ENCODE data around the gene PRKAR1B. TPM values are rescaled to one million over a fixed set of nuclear protein-coding genes. Genes with fewer than 3 reads are reported as not detected.

PRKAR1B gene
- total RNA-seq, 1 donor from 2014 or later: 14.0 TPM

GRCh38 chr7:536231-536630 lies 190.8 kb downstream of the PRKAR1B start:
- FAIRE-seq (no peak), DNase-seq (ENCODE audit: low read depth) (no peak)
- no peaks in the 10 kb centered on the region for H3K36me3 ChIP-seq (ENCODE audit: control insufficient read depth, insufficient read depth, low read length)
- no peak overlapping the region for H3K4me3 ChIP-seq (ENCODE audit: low read depth, low read length)
- TF ChIP-seq, protein P1, sequence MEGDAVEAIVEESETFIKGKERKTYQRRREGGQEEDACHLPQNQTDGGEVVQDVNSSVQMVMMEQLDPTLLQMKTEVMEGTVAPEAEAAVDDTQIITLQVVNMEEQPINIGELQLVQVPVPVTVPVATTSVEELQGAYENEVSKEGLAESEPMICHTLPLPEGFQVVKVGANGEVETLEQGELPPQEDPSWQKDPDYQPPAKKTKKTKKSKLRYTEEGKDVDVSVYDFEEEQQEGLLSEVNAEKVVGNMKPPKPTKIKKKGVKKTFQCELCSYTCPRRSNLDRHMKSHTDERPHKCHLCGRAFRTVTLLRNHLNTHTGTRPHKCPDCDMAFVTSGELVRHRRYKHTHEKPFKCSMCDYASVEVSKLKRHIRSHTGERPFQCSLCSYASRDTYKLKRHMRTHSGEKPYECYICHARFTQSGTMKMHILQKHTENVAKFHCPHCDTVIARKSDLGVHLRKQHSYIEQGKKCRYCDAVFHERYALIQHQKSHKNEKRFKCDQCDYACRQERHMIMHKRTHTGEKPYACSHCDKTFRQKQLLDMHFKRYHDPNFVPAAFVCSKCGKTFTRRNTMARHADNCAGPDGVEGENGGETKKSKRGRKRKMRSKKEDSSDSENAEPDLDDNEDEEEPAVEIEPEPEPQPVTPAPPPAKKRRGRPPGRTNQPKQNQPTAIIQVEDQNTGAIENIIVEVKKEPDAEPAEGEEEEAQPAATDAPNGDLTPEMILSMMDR (IDR thresholded peaks at IDR 0.05; ENCODE audit: insufficient read depth, low read length, severe bottlenecking): no peak
- H3K27me3 ChIP-seq (ENCODE audit: control insufficient read depth, insufficient read depth, low read length): peaks cover 2% of the 10 kb centered on the region

DNA sequence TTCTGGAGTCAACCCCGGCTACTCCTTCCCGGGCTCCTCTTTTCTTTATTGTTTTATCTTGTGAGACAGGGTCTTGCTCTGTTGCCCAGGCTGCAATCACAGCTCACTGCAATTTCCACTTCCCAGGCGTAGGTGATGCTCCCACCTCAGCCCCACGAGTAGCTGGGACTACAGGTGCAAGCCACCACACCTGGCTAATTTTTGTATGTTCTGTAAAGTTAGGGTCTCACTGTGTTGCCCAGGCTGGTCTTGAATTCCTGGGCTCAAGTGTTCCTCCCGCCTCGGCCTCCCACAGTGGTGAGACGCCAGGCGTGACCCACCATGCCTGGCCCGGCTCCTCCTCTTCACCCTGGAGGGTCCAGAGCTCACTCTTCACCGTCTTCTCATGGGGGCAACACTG lies 192.1 kb downstream of the PRKAR1B start:
- no peak for FAIRE-seq

DNA sequence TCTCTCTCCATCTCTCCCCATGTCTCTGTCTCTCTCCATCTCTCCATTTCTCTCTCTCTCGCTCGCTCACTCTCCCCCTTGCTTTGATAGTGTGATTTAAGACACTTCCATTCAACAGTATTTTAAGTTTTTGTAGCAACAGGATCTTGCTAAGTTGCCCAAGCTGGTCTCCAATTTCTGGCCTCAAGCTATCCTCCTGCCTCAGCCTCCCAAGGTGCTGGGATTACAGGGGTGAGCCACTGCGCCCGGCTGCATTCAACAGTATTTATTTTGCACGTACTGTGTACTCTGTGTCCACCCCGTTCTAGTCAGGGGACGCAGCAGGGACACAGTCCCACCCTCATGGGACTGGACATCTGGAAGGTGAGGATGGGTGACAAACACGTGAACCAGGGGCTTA lies 193.0 kb downstream of the PRKAR1B start:
- Histone ChIP-seq H3K4me3 (ENCODE audit: low read depth, low read length) (no peak overlapping the region), H3K36me3 (ENCODE audit: control insufficient read depth, insufficient read depth, low read length) (no peaks in the 10 kb centered on the region), H3K27me3 (ENCODE audit: control insufficient read depth, insufficient read depth, low read length) (peaks cover 2% of the 10 kb centered on the region)
- TF ChIP-seq, protein P1 (IDR thresholded peaks at IDR 0.05; ENCODE audit: insufficient read depth, low read length, severe bottlenecking): no peak
- no peak for DNase-seq (ENCODE audit: low read depth)
- no peak for FAIRE-seq

More for the DNA sequence above, 192.1 kb downstream of the PRKAR1B start:
- Histone ChIP-seq H3K4me3 (ENCODE audit: low read depth, low read length) (no peak overlapping the region), H3K27me3 (ENCODE audit: control insufficient read depth, insufficient read depth, low read length) (peaks cover 2% of the 10 kb centered on the region), H3K36me3 (ENCODE audit: control insufficient read depth, insufficient read depth, low read length) (no peaks in the 10 kb centered on the region)
- DNase-seq (ENCODE audit: low read depth): no peak
- TF ChIP-seq, protein P1 (IDR thresholded peaks at IDR 0.05; ENCODE audit: insufficient read depth, low read length, severe bottlenecking): no peak

DNA sequence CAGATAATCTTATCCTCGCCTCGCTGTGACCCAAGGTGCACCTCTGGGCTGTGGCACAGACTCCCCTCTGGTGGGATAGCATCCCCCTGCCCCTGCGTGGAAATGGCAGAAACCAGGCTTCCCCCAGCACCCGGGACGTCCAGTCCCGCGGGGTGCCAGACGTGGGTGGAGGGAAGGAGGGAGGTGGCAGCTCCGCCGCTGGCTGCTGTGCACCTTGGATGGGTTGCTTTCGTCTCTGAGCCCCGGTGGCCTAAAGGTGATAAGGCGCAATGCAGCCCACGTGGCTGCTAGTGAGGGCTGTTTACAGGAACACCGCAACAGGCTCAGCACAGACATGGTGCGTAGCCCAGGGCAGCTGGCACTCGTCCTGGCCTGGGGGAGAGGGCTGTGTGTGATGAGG lies 193.8 kb downstream of the PRKAR1B start:
- TF ChIP-seq, protein P1 (IDR thresholded peaks at IDR 0.05; ENCODE audit: insufficient read depth, low read length, severe bottlenecking): no peak
- H3K36me3 ChIP-seq (ENCODE audit: control insufficient read depth, insufficient read depth, low read length): no peaks in the 10 kb centered on the region
- H3K27me3 ChIP-seq (ENCODE audit: control insufficient read depth, insufficient read depth, low read length): peaks cover 2% of the 10 kb centered on the region
- DNase-seq (ENCODE audit: low read depth): no peak
- no peak for FAIRE-seq
- no peak overlapping the region for H3K4me3 ChIP-seq (ENCODE audit: low read depth, low read length)

GRCh38 chr7:532379-533143 lies 194.5 kb downstream of the PRKAR1B start:
- H3K36me3 ChIP-seq (ENCODE audit: control insufficient read depth, insufficient read depth, low read length): no peaks in the 10 kb centered on the region
- TF ChIP-seq, protein P1 (IDR thresholded peaks at IDR 0.05; ENCODE audit: insufficient read depth, low read length, severe bottlenecking): no peak
- no peak for DNase-seq (ENCODE audit: low read depth)
- peak; percentile 83 for FAIRE-seq
- H3K27me3 ChIP-seq (ENCODE audit: control insufficient read depth, insufficient read depth, low read length): peaks cover 2% of the 10 kb centered on the region
- H3K4me3 ChIP-seq (ENCODE audit: low read depth, low read length): no peak overlapping the region

DNA sequence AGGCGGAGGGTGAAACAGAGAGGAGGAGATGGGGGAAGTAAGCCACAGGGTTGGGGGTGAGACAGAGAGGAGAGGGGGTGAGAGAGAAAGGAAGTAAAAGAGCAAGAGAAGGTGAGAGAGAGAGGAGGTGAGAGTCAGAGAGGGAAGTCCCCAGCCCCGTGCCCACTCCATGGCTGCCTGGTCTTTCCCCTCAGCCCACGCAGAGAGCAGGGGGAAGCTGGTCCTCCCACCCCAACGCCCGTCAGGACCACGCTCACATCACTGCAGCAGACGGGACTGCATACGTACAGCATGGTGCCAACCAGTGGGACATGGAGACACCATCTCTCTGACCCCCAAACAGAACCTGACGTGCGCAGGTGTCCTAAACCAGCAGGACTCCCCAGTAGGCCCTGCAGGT lies 195.3 kb downstream of the PRKAR1B start:
- peaks cover 2% of the 10 kb centered on the region for H3K27me3 ChIP-seq (ENCODE audit: control insufficient read depth, insufficient read depth, low read length)
- H3K4me3 ChIP-seq (ENCODE audit: low read depth, low read length): no peak overlapping the region
- TF ChIP-seq, protein P1 (IDR thresholded peaks at IDR 0.05; ENCODE audit: insufficient read depth, low read length, severe bottlenecking): no peak
- no peaks in the 10 kb centered on the region for H3K36me3 ChIP-seq (ENCODE audit: control insufficient read depth, insufficient read depth, low read length)
- DNase-seq (ENCODE audit: low read depth) (no peak), FAIRE-seq (no peak)

Data from bronchial epithelial cell (primary cell).